ENCODE results near the gene MACROD1.

MACROD1 gene

GRCh38 chr11:64092111-64092760 is 73.7 kb downstream of the MACROD1 start:
- no peak overlapping the region for H3K4me3 ChIP-seq (ENCODE audit: low read depth, low read length)
- DNase-seq (ENCODE audit: low read depth), result no peak
- no peak for TF ChIP-seq CTCF (IDR thresholded peaks at IDR 0.05; ENCODE audit: low read depth, low read length, missing control alignments)

GRCh38 chr11:64090806-64091516 is 75.0 kb downstream of the MACROD1 start:
- no peak for DNase-seq (ENCODE audit: low read depth)
- no peak for TF ChIP-seq CTCF (IDR thresholded peaks at IDR 0.05; ENCODE audit: low read depth, low read length, missing control alignments)
- H3K4me3 ChIP-seq (ENCODE audit: low read depth, low read length), result no peak overlapping the region

GRCh38 chr11:64089915-64090805 is 75.8 kb downstream of the MACROD1 start:
- no peak for DNase-seq (ENCODE audit: low read depth)
- H3K4me3 ChIP-seq (ENCODE audit: low read depth, low read length), result no peak overlapping the region
- no peak for TF ChIP-seq CTCF (IDR thresholded peaks at IDR 0.05; ENCODE audit: low read depth, low read length, missing control alignments)

- TF ChIP-seq CTCF (IDR thresholded peaks at IDR 0.05; ENCODE audit: low read depth, low read length, missing control alignments), result no peak
Measured at GRCh38 chr11:64089493-64089892, 76.4 kb downstream of the MACROD1 start.

GRCh38 chr11:64089027-64089360 is 76.9 kb downstream of the MACROD1 start:
- no peak for DNase-seq (ENCODE audit: low read depth)

More at GRCh38 chr11:64089493-64089892, 76.4 kb downstream of the MACROD1 start:
- DNase-seq (ENCODE audit: low read depth), result no peak
- no peak overlapping the region for H3K4me3 ChIP-seq (ENCODE audit: low read depth, low read length)

More at GRCh38 chr11:64089027-64089360, 76.9 kb downstream of the MACROD1 start:
- H3K4me3 ChIP-seq (ENCODE audit: low read depth, low read length), result no peak overlapping the region
- no peak for TF ChIP-seq CTCF (IDR thresholded peaks at IDR 0.05; ENCODE audit: low read depth, low read length, missing control alignments)
